MCF 10A (cell line): ENCODE data around the gene AIP. TPM values are rescaled to one million over a fixed set of nuclear protein-coding genes. Genes with fewer than 3 reads are reported as not detected.

ENCODE experiments used
- BruUV-seq: library from RNA; stranded (reverse); fragments of 400-500 nt; replicated peaks from 2 replicates; lab custom pipeline; 2021; lab: Mats Ljungman, UMichigan
- CTCF ChIA-PET: fragments of 300-600 bp; sonication (Branson Sonifier 250); formaldehyde crosslinking; extraction: SDS; loops from one replicate; lab custom pipeline; 2021; ENCODE audit warnings: antibody characterized with exemption, inconsistent platforms; lab: Yijun Ruan, JAX
- POLR2A ChIA-PET: fragments of 300-600, 350-650 bp; sonication (Branson Sonifier 250); formaldehyde crosslinking; extraction: SDS; loops from one replicate; lab custom pipeline; 2020; ENCODE audit warnings: antibody characterized with exemption, inconsistent platforms; lab: Yijun Ruan, JAX
- DNase-seq: peaks from one replicate; pipeline ENCODE4 v3.0.0-alpha.2; 2018; ENCODE audit not compliant: unreplicated experiment
- H3K27ac Mint-ChIP-seq: one replicate; pipeline ENCODE4 v1.8.0; 2022; ENCODE audit warnings: mild to moderate bottlenecking, low read depth, mixed read lengths; ENCODE audit not compliant: unreplicated experiment
- H3K27me3 Mint-ChIP-seq: one replicate; pipeline ENCODE4 v1.8.0; 2022; ENCODE audit warnings: mixed read lengths; ENCODE audit not compliant: insufficient read depth, unreplicated experiment
- H3K36me3 Mint-ChIP-seq: one replicate; pipeline ENCODE4 v1.8.0; 2022; ENCODE audit warnings: mild to moderate bottlenecking, moderate library complexity, mixed read lengths; ENCODE audit not compliant: insufficient read depth, unreplicated experiment
- H3K4me1 Mint-ChIP-seq: one replicate; pipeline ENCODE4 v1.8.0; 2022; ENCODE audit warnings: mixed read lengths; ENCODE audit not compliant: insufficient read depth, unreplicated experiment
- H3K4me3 Mint-ChIP-seq: one replicate; pipeline ENCODE4 v1.8.0; 2022; ENCODE audit warnings: mild to moderate bottlenecking, moderate library complexity, mixed read lengths; ENCODE audit not compliant: unreplicated experiment
- H3K9me3 Mint-ChIP-seq: one replicate; pipeline ENCODE4 v1.8.0; 2022; ENCODE audit warnings: mixed read lengths; ENCODE audit not compliant: unreplicated experiment
- CTCF ChIP-seq: fragments of 200-600 bp; IDR thresholded peaks from one replicate; pipeline ENCODE4 v1.8.0; 2022; ENCODE audit warnings: antibody characterized with exemption, mild to moderate bottlenecking; ENCODE audit not compliant: unreplicated experiment
- intact Hi-C: fragments of 100-400 bp; cut with micrococcal nuclease; formaldehyde crosslinking; loops from 2 replicates; pipeline ENCODE4 v1.14.1; 2022
- total RNA-seq: library from RNA; stranded (reverse); gene quantifications from 2 replicates; pipeline ENCODE4 v1.2.3, GENCODE V29; 2022

The AIP gene
- total RNA-seq, 1 experiment from 2014 or later = 30.5 TPM

- TF ChIP-seq CTCF = no peak
- TSS peak; percentile 78 for BruUV-seq
- ChIA-PET POLR2A (interaction anchor here (0.6 to 1.9 kb wide), 4 partner anchors 9 to 106 kb away, joined by 3 to 8 read pairs (median 6); partner anchors contain the start of genes GSTP1 and PPP1CA), CTCF (interaction anchor here (0.5 to 1.4 kb wide), 4 partner anchors 21 to 136 kb away, joined by 3 to 5 read pairs (median 4); no protein-coding TSS in a partner anchor)
- Mint-ChIP-seq H3K36me3 (peaks cover 10% of the 10 kb centered on the region), H3K4me3 (peak overlapping the region; percentile 92), H3K27ac (peak overlapping the region; percentile 89), H3K27me3 (no peaks in the 10 kb centered on the region), H3K9me3 (no peaks in the 10 kb centered on the region), H3K4me1 (peaks cover 20% of the 10 kb centered on the region)
- intact Hi-C loops = loop anchor here (2.0 to 5.0 kb wide), 2 partner anchors 65 to 75 kb away; partner anchors contain the start of genes CORO1B and GSTP1
- no peak for DNase-seq
Measured at GRCh38 chr11:67507242-67507863, 24.5 kb downstream of the AIP start.

GRCh38 chr11:67507864-67508485 lies 25.1 kb downstream of the AIP start, which contains the start of gene CDK2AP2:
Gene CDK2AP2, minus strand, starts transcription at chr11:67508162. Its CDS starts 80 bp downstream, at chr11:67508082.
- CTCF ChIA-PET = interaction anchor here (0.8 to 1.4 kb wide), 3 partner anchors 43 to 137 kb away, joined by 3 to 5 read pairs (median 4); no protein-coding TSS in a partner anchor
- Mint-ChIP-seq H3K36me3 (peaks cover 6% of the 10 kb centered on the region), H3K27ac (peak within 1 kb of the TSS; percentile 89), H3K4me1 (peaks cover 20% of the 10 kb centered on the region), H3K4me3 (peak within 1 kb of the TSS; percentile 92), H3K9me3 (no peaks in the 10 kb centered on the region), H3K27me3 (no peaks in the 10 kb centered on the region)
- BruUV-seq = no TSS peak
- POLR2A ChIA-PET = interaction anchor here (0.6 to 1.9 kb wide), 4 partner anchors 10 to 107 kb away, joined by 3 to 8 read pairs (median 6); partner anchors contain the start of genes GSTP1 and PPP1CA
- peak; percentile 99 for DNase-seq
- intact Hi-C loops = loop anchor here (1.0 to 5.0 kb wide), 3 partner anchors 65 to 80 kb away; partner anchors contain the start of genes CORO1B, GSTP1 and RPS6KB2
- TF ChIP-seq CTCF = no peak

GRCh38 chr11:67508486-67509121 lies 25.8 kb downstream of the AIP start:
- POLR2A ChIA-PET = interaction anchor here (0.6 to 1.9 kb wide), 4 partner anchors 10 to 107 kb away, joined by 3 to 8 read pairs (median 6); partner anchors contain the start of genes GSTP1 and PPP1CA
- intact Hi-C loops = loop anchor here (1.0 to 5.0 kb wide), 2 partner anchors 74 to 80 kb away; partner anchors contain the start of genes GSTP1 and RPS6KB2

More at GRCh38 chr11:67508486-67509121, 25.8 kb downstream of the AIP start:
- BruUV-seq = TSS peak; percentile 65
- Mint-ChIP-seq H3K4me1 (peaks cover 20% of the 10 kb centered on the region), H3K27ac (peak overlapping the region; percentile 89), H3K36me3 (peaks cover 6% of the 10 kb centered on the region), H3K4me3 (peak overlapping the region; percentile 92), H3K27me3 (no peaks in the 10 kb centered on the region), H3K9me3 (no peaks in the 10 kb centered on the region)
- CTCF ChIA-PET = interaction anchor here (1.2 to 1.4 kb wide), 2 partner anchors 43 to 138 kb away, joined by 3 to 5 read pairs; no protein-coding TSS in a partner anchor
- no peak for TF ChIP-seq CTCF
- peak; percentile 95 for DNase-seq
